ENCODE data around the gene CRTC3.
"Not testable (repeated sequence)": the region's sequence is repeated elsewhere in the genome, so short reads cannot be mapped to it uniquely, and the experiment has no call there.

Gene CRTC3

DNA sequence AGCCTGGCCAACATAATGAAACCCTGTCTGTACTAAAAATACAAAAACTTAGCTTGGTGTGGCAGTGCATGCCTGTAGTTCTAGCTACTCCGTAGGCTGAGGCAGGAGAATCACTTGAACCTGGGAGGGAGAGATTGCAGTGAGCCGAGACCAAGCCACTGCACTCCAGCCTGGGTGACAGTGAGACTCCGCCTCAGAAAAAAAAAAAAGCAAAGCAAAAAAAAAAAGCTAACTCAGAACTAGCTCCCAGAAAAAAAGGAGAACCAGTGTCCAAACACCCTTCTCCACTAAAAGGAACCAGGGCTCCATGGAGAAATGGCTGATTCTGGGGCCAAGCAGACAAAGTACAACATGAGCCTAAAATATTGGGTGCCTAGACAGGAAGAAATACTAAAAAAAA, 16.7 kb upstream of the CRTC3 start:
- H3K27ac ChIP-seq: no peak overlapping the region
- no peaks in the 10 kb centered on the region for H3K27me3 ChIP-seq
- TF ChIP-seq, protein P1, sequence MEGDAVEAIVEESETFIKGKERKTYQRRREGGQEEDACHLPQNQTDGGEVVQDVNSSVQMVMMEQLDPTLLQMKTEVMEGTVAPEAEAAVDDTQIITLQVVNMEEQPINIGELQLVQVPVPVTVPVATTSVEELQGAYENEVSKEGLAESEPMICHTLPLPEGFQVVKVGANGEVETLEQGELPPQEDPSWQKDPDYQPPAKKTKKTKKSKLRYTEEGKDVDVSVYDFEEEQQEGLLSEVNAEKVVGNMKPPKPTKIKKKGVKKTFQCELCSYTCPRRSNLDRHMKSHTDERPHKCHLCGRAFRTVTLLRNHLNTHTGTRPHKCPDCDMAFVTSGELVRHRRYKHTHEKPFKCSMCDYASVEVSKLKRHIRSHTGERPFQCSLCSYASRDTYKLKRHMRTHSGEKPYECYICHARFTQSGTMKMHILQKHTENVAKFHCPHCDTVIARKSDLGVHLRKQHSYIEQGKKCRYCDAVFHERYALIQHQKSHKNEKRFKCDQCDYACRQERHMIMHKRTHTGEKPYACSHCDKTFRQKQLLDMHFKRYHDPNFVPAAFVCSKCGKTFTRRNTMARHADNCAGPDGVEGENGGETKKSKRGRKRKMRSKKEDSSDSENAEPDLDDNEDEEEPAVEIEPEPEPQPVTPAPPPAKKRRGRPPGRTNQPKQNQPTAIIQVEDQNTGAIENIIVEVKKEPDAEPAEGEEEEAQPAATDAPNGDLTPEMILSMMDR (IDR thresholded peaks at IDR 0.05): no peak
- H3K36me3 ChIP-seq: no peaks in the 10 kb centered on the region
- no peaks in the 10 kb centered on the region for H3K9me3 ChIP-seq
- intact Hi-C loops (cut with DNase I; ENCODE audit: low total_unique reads): no loop called here
- H3K4me3 ChIP-seq: no peak overlapping the region
- DNase-seq: no peak
- peaks cover 0 to 18% (median 6%) of the 10 kb centered on the region in 4 donors for H3K4me1 ChIP-seq

DNA sequence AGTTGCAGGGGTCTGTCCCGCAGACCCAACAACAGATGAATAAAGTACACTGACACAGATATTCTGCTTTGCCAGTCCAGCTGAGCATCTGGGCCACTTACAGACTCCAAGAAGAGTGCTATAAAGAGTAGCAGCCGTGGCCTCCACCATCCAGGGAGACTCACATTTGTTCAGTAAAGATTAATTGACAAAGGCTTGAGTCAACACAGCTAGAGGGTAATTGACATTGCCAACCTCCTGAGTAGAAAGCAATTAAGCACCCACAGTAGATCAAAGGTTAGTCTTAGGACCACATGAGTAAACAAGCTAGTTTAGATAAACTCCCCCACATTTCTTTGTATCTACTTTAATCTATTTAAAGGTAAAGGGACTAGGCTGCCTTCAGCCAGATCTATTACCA, 16.3 kb upstream of the CRTC3 start:
- no peak for DNase-seq
- Histone ChIP-seq H3K4me3 (no peak overlapping the region), H3K9me3 (no peaks in the 10 kb centered on the region), H3K36me3 (no peaks in the 10 kb centered on the region), H3K27ac (no peak overlapping the region), H3K27me3 (no peaks in the 10 kb centered on the region), H3K4me1 (peaks cover 0 to 18% (median 6%) of the 10 kb centered on the region in 4 donors)
- TF ChIP-seq, protein P1 (IDR thresholded peaks at IDR 0.05): no peak
- intact Hi-C loops (cut with DNase I; ENCODE audit: low total_unique reads): no loop called here

DNA sequence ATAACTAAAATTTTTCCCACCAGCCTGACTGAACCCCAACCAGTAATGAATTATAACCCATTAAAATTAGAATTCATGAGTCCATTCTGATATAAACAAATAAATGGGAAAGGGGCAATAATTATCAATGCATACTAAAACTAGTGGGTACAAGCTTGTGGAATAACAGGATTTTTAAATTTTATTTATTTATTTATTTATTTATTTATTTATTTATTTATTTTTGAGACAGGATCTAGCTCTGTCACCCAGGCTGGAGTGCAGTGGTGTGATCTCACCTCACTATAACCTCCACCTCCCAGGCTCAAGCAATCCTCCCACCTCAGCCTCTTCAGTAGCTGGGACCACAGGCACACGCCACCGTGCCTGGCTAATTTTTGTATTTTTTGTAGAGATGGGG, 15.8 kb upstream of the CRTC3 start:
- DNase-seq; H3K27ac ChIP-seq; H3K4me3 ChIP-seq; intact Hi-C loops (cut with DNase I; ENCODE audit: low total_unique reads); H3K9me3 ChIP-seq; H3K36me3 ChIP-seq; H3K27me3 ChIP-seq: not testable (repeated sequence)
- H3K4me1 ChIP-seq: peaks cover 0 to 18% (median 6%) of the 10 kb centered on the region in 4 donors

DNA sequence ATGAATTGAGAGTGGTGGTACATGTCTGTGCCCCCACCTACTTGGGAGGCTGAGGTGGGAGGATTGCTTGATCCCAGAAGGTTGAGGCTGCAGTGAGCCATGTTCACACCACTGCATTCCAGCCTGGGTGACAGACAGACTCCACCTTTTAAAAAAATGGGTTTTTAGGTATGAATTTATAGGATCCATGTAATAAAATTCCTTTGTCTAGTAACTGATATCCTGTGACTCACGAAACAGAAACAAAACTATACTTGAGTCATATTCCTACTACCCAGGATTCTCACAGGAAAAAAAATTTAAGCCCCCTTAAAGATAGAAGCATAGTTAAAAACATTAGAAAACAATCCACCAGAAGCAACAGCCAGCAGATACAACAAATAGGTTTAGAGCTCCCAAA, 10.0 kb upstream of the CRTC3 start:
- no peaks in the 10 kb centered on the region for H3K9me3 ChIP-seq
- no peak overlapping the region for H3K27ac ChIP-seq
- H3K4me1 ChIP-seq: no peaks in the 10 kb centered on the region
- no peaks in the 10 kb centered on the region for H3K27me3 ChIP-seq
- TF ChIP-seq, protein P1 (IDR thresholded peaks at IDR 0.05): no peak
- H3K36me3 ChIP-seq: no peaks in the 10 kb centered on the region
- no peak for DNase-seq
- intact Hi-C loops (cut with DNase I; ENCODE audit: low total_unique reads): no loop called here
- H3K4me3 ChIP-seq: no peak overlapping the region

DNA sequence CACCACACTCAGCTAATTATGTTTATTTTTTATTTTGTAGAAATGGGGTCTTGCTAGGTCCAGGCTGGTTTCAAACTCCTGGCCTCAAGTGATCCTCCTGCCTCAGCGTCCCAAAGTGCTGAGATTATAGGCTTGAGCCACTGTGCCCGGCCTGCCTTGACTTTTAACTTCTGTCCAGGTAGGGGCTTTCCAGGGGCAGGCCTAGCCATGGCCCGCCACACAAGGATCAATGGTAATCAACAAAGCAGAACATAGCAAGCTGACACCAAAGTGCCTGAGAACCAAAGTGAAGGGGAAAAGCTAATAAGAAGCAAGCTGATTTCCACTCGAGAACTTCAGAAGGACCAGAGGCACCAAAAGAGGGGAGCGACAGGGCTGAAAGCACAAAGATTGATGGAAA, 9.4 kb upstream of the CRTC3 start:
- TF ChIP-seq, protein P1 (IDR thresholded peaks at IDR 0.05): no peak
- Histone ChIP-seq H3K27ac (no peak overlapping the region), H3K4me1 (no peaks in the 10 kb centered on the region), H3K4me3 (no peak overlapping the region), H3K9me3 (no peaks in the 10 kb centered on the region), H3K36me3 (no peaks in the 10 kb centered on the region), H3K27me3 (no peaks in the 10 kb centered on the region)
- no peak for DNase-seq
- intact Hi-C loops (cut with DNase I; ENCODE audit: low total_unique reads): no loop called here

GRCh38 chr15:90523373-90523772, 6.3 kb upstream of the CRTC3 start:
- H3K36me3 ChIP-seq: no peaks in the 10 kb centered on the region
- TF ChIP-seq, protein P1 (IDR thresholded peaks at IDR 0.05): no peak
- no peak overlapping the region for H3K4me3 ChIP-seq
- no peak overlapping the region for H3K27ac ChIP-seq
- no peaks in the 10 kb centered on the region for H3K9me3 ChIP-seq
- intact Hi-C loops (cut with DNase I; ENCODE audit: low total_unique reads): no loop called here
- no peaks in the 10 kb centered on the region for H3K4me1 ChIP-seq
- H3K27me3 ChIP-seq: no peaks in the 10 kb centered on the region
- no peak for DNase-seq

DNA sequence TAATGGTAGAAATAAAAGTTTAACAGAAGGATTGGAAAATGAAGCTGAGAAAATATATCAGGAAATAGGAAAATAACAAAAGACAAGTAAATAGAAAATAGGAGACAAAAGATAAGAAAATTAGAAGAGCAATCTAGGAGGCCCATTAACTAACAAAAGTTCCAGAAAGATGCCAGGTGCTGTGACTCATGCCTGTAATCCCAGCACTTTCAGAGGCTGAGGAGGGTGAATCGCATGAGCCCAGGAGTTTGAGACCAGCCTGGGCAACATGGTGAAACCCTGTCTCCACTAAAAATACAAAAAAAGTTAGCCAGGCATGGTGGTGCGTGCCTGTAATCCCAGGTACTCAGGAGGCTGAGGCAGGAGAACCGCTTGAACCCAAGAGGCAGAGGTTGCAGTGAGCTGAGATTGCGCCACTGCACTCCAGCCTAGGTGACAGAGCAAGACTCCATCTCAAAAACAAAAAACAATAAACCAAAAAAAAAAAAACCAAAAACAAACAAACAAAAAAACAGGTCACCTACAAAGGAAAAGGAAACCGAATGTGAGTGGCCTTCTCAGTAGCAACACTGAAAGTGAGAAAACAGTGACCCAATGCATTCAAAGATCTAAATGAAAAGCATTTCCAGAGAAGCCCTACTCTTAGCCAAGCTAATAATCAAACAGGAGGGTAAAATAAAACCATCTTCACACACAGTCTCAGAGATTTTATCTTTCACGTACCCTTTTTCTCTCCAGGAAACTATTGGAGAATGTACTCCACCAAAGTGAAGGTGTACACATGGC, 5.5 kb upstream of the CRTC3 start:
- H3K9me3 ChIP-seq; H3K27ac ChIP-seq; DNase-seq; H3K4me3 ChIP-seq; H3K36me3 ChIP-seq; H3K4me1 ChIP-seq; intact Hi-C loops (cut with DNase I; ENCODE audit: low total_unique reads); H3K27me3 ChIP-seq: not testable (repeated sequence)

Data from tibial artery (tissue), 4 donors.